ENCODE data around the gene UQCRH. TPM values are rescaled to one million over a fixed set of nuclear protein-coding genes. Genes with fewer than 3 reads are reported as not detected.

UQCRH gene
- total and polyA plus RNA-seq, 2 of the 8 experiments (the other 6 are each of a cell fraction or from before 2014, with no cell fraction given): 626 to 1,112 TPM

DNA sequence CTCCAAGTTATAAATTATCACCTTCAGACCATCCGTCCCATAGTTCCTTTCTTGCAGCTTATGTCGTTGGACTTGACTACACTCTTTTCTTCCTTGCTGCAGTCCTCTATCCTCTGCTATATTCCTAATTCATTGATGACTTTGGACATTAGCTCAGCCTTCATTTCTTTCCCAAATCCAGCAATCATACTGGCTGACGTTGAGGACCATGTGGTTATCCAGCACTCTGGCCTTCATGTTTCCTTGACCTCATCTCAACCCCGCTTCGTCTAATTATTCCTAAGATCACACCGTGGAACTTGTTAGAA is 28.5 kb upstream of the UQCRH start (continued):
- TF ChIP-seq CHD7 (IDR thresholded peaks at IDR 0.05; ENCODE audit: insufficient replicate concordance, low read length) (no peak), MAFK (IDR thresholded peaks at IDR 0.05; ENCODE audit: low read depth, low read length) (no peak), E2F6 (IDR thresholded peaks at IDR 0.05) (no peak), YY1 (IDR thresholded peaks at IDR 0.05; ENCODE audit: low read depth, low read length) (no peak), BCL11A (IDR thresholded peaks at IDR 0.05; ENCODE audit: low read depth in 2 of 2, low read length in 2 of 2) (no peak), SIX5 (IDR thresholded peaks at IDR 0.05; ENCODE audit: low read depth, low read length) (no peak), KDM4A (IDR thresholded peaks at IDR 0.05; ENCODE audit: low read depth, low read length, severe bottlenecking) (no peak), HDAC2 (IDR thresholded peaks at IDR 0.05; ENCODE audit: borderline replicate concordance in 1 of 2, low read depth in 2 of 2, low read length in 2 of 2) (no peak)
